ENCODE measurements around the gene RTF1.

RTF1 gene

DNA sequence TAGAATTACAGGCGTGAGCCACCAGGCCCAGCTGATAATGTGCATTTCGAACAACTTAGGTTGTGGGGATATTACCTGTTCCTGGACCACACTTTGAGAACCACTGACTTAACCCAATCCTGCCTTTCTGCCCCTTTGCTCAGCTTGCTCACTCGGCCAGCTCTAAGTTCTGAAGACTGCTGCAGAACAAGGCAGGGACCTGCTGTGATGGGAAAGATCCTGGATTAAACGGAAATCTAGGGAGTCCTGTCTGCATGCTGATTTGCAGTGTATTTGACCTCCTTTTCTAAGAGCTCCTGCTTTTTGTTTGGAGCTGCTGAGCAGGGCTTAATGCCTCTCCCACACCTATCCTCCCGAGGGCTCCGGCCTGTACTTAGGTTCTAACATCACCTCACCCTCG lies 93.8 kb downstream of the RTF1 start:
- no peak for DNase-seq

DNA sequence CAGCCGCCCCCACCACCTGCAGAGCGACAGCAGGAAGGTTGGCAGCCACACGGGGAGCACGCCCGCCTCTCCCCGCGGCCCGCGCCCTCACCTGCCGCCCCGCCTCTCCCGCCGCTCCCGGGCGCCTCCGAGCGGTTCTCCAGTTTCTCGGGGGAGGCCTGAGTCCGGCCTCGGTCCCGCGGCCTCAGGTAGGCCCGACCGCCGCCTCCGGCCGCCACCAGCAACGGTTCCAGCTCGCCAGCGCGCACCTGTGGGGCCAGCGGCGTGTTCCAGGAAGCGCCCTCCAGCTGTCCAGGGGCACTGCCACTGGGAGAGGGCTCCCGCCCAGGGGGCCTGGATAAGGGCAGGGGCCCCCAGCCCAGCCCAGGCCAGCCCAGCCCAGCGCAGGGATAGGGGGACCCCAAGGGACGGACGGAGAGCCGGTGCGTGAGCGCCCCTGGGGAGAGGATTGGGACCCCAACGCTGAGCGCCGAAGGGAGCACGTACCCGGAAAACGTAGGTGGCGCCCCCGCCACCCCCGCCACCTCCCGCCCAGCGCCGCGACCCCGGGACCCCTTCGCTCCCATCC lies 94.5 kb downstream of the RTF1 start:
- no peak for DNase-seq

- DNase-seq = no peak
Measured at GRCh38 chr15:41511899-41512369, 95.0 kb downstream of the RTF1 start.

DNA sequence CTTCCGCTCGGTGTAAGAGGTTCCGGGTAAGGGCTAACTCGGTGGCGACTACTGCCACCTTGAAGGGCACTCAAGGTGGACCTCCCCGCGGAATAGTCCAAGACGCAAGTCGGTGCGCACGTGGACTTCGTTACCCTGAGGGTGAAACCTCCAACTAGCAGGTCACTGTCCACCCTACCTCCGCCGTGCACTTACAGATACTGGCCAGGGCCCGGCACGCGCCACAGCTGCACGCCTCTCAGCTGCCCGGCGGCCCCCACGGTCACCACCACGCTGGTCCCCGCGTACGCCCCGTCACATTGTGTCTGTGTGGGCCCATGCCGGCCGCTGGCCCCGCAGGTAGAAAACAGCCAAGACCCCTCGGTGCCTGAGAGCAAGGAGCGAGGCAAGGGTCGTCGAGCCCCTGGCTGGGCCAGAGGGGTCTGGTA lies 95.6 kb downstream of the RTF1 start:
- DNase-seq = no peak

DNA sequence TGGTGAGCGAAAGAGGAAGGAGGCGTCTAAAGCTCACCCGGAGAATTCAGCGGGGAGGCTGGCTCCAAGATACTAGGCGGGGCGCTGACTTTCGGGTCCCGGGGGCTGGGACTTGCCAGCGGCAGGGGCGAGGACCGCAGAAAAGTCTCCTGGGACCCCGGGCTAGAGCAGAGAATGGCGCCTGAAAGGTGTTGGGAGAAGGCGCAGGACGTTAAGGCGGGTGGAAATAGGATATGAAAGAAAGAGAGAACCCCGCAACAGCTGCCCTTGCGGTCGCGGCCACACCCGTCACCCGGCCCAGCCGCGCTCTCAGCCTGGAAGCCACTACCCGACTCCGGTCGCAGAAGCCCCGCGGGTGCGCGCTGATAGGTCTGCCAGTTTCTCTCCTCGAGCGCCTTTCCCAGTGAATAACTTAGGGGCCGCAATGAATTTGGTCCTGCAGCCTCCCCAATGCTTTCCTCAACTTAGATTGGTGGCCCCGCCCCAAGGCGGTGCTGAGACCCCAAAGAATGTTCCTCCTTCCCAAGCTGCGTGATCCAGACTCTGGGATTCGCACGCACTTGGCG lies 96.1 kb downstream of the RTF1 start:
- DNase-seq = no peak

- DNase-seq = no peak
Measured at GRCh38 chr15:41513506-41514227, 96.8 kb downstream of the RTF1 start, which contains the start of gene LTK. Gene LTK (minus strand): TSS chr15:41513827. CDS start chr15:41513709, 118 bp downstream.

DNA sequence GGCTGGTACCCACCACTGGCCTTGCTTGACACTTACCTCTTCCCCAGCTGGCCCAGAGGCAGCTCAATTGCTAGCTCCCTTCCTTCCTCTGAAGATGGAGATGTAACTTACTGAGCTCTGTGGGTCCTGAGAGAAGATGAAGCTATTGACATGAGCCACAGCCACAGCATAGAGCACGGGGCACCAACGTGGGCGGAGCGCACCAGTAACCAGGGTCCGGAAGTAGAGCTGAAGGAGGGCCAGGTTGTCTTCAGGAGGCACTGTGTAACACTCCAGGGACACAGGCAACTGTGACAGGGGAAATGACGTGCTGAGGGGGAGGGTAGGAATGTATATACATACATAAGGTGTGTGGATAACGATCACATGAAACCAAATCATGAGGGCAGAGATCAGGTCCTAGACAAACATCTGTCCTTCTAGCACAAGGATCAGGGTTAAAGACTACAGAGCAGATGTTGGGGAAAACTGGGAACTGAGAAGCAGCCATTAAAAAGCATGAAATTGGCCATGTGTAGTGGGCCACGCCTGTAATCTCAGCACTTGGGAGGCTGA lies 101.1 kb downstream of the RTF1 start:
- no peak for DNase-seq

DNA sequence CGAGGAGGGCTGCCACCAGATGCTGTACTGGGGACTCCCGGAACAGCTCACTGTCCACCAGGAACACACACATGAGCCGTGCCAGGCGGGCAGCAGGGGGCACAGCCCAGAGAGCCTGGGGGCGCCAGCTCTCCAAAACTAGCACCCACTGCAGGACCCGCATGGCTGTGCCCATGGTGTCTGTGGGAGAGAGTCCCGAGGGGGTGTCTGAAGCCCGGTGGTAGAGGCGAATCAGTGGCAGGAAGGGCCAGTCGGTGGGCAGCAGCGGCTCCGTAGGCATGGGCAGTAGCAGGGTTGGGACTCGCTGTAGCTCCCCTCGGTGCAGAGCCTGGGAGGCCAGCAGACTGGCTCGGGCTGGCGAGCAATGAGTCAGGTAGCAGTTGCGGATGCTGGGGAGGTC lies 103.7 kb downstream of the RTF1 start:
- no peak for DNase-seq

GRCh38 chr15:41521614-41522013 lies 104.7 kb downstream of the RTF1 start:
- DNase-seq = no peak

DNA sequence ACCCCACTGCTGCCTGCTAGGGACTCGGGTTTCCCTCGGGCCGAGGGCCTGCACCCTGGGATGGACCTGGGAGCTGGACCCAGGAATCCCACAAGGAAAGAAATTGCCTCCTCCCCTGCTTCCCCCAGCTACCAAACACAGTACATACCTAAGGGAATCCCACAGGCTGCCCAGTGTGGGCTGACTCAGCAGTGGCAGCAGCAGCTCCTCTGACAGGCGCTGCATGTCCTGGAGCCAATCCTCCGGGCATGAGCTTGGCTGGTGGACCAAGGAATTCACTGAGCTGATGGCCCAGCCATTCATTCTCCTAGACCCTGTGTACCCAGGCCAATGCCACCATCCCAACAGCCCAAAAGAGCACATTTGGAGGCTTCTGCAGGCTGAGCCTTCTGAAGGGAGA lies 106.2 kb downstream of the RTF1 start:
- DNase-seq = no peak

- no peak for DNase-seq
Measured at GRCh38 chr15:41530363-41530956, 113.6 kb downstream of the RTF1 start.

Measured in cortex of kidney (tissue), 1 donor.